Ovary (tissue), 9 donors: Measurements from ENCODE around the gene C9orf43. TPM values are rescaled to one million over a fixed set of nuclear protein-coding genes. Genes with fewer than 3 reads are reported as not detected.

Source experiments
- DNase-seq, 5 donors: peaks; one replicate each; pipeline ENCODE4 v3.0.0-alpha.2; 2019 to 2020
- H3K27ac ChIP-seq, 2 donors: fragments of 200-600 bp; one replicate each; pipeline versions ENCODE4 v1.5.1 to v1.8.0; 2019 to 2022
- H3K27me3 ChIP-seq: fragments of 200-600 bp; one replicate; pipeline ENCODE4 v1.8.0; 2022
- H3K36me3 ChIP-seq: fragments of 200-600 bp; sonication (generic); one replicate; pipeline ENCODE4 v1.5.1; 2019
- H3K4me1 ChIP-seq: one replicate; pipeline ENCODE4 v1.8.1; 2013; ENCODE audit warnings: mild to moderate bottlenecking, moderate library complexity; ENCODE audit not compliant: insufficient read depth
- H3K4me3 ChIP-seq: fragments of 200-600 bp; sonication (generic); one replicate; pipeline ENCODE4 v1.5.1; 2017
- H3K9me3 ChIP-seq, 2 donors: fragments of 200-600 bp in 1 of 2; sonication (generic) in 1 of 2; one replicate each; pipeline versions ENCODE4 v1.5.1 to v1.8.1; 2013 to 2019; ENCODE audit warnings: mild to moderate bottlenecking in 1 of 2, moderate library complexity in 1 of 2
- CTCF ChIP-seq, 3 donors: fragments of 450-650 bp in 2 of 3; fragments of 200-600 bp in 1 of 3; IDR thresholded peaks; one replicate each; pipeline versions ENCODE4 v1.5.1 to v1.8.0; 2016 to 2022; ENCODE audit warnings: antibody characterized with exemption in 3 of 3, mild to moderate bottlenecking in 1 of 3
- EP300 ChIP-seq: sonication (generic); formaldehyde crosslinking; IDR thresholded peaks from one replicate; pipeline ENCODE4 v1.6.1; 2017; ENCODE audit warnings: antibody characterized with exemption
- POLR2A ChIP-seq: fragments of 450-650 bp; IDR thresholded peaks from one replicate; pipeline ENCODE4 v1.6.1; 2017; ENCODE audit warnings: antibody characterized with exemption, mild to moderate bottlenecking, moderate library complexity
- WGBS, 3 donors: extraction: QIAGEN DNeasy Blood & Tissue Kit in 1 of 3; methylation state at CpG; one replicate each; pipeline versions ENCODE4 v1.1.5 to v1.1.7; 2013 to 2017; 5-methylcytosine and 5-hydroxymethylcytosine counted together
- intact Hi-C, 4 donors: fragments of 100-400 bp; cut with DNase I; formaldehyde crosslinking; loops; one replicate each; pipeline versions ENCODE4 v1.11.0 to v1.15.1; 2022 to 2023
- polyA plus RNA-seq, 2 donors: library from polyadenylated mRNA; stranded (reverse); fragments of 200-250 nt in 1 of 2; fragments of 350-450 nt in 1 of 2; fragmentation: Illumina TruSeq in 1 of 2; extraction: RNeasy Lipid Tissue Mini Kit (QIAGEN cat#74804) in 1 of 2; gene quantifications; one replicate each; pipeline ENCODE4 v1.2.3, GENCODE V29; 2013 to 2014
- total RNA-seq, 7 donors: library from RNA; depleted of rRNA in 2 of 7; stranded (reverse); fragments of >200 nt in 2 of 7; fragmentation: NEBNext Ultra II Directional in 3 of 7; extraction: Animal tissue kit (Norgen Biotek cat#: 25700) in 3 of 7; gene quantifications; one replicate each; pipeline versions ENCODE4 v1.1.0 to v1.2.4, GENCODE V29; 2016 to 2023
- donor health status: DM: no; HTN: no; CAD: no; lungs with moderate emphysema.
- donor health status: DM: no; HTN: no; CAD: no.
- donor health status: Bipolar disorder and iron deficiency.
- donor health status: DM: yes; HTN: yes; CAD: no.
- donor health status: DM: no; HTN: no; CAD: no.
- donor health status: DM: yes; HTN: yes; CAD: no.

The C9orf43 gene
- total and polyA plus RNA-seq, 9 donors, result 0.46 to 1.2 (median 0.84) TPM

DNA sequence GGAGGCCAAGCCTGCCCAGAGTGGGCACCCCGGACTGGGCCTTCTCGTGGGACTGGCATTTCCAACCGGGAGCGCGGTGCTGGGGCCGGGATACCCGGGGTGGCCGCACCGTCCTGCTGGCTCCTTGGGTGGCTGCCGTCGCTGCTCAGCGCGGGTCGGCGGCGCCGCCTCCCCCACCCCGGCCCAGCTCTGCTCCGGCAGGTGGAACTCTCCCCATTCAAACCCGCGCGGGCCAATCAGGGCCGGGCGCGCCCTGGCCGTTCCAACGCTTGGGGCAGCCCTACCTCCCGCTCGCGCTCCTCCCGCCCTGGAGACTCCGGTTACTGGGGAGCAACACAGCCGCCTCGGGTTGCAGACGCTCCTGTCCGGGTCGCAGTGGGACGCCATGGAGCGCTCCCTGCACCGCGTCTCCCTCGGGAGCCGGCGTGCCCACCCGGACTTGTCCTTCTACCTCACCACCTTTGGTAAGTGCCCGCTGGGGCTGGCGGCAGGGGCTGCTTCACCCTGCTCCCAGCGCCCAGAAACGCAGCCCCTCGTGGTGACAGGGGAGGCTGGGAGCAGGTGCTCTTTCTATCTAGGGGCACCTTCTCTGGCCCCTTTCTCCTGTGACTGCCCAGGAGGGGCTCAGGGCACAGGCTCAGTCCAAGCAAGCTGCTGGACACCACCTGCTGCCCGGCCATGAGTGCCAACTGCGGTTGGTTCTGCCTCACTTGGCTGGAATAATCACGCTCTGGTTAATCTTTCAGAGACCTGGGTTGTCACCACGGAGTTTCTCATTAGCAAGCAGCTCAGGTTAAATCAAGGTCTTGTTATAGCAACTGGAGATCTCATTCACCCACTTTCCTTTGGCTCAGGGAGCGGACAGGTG, 53.1 kb downstream of the C9orf43 start, which contains the start of gene RGS3:
Gene RGS3, plus strand, starts transcription at position 310 of the 868 bp plus-strand sequence. Its CDS starts 76 bp downstream, at position 386.
- intact Hi-C loops, result no loop called here
- no peak within 1 kb of the TSS for H3K27ac ChIP-seq
- WGBS, 3 donors, result 12 to 16% (median 13%) methylated on average over 41 to 55 of the region's 55 CpGs

DNA sequence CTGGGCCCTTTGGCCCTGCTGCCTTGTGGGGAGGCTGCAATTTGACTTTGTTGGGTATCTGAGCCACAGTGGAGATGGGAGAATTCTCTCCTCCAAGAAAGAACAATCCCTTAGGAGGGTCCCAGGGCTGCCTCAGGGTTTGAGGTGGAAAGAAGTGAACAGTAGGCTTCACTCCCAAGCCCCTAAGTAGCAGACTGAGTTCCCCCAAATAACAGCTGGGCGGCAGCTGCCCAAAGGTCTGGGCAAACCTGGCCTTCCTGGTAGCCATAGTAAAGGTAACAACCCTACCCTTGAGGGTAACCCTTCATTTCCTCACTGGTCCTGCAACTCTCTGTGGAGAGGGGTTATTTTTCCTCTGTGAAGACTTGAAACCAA, 53.7 kb downstream of the C9orf43 start:
- TF ChIP-seq CTCF (IDR thresholded peaks at IDR 0.05), result no peak
- TF ChIP-seq POLR2A, result no peak
- TF ChIP-seq EP300, result no peak
- intact Hi-C loops, result no loop called here
- Histone ChIP-seq H3K9me3 (no peaks in the 10 kb centered on the region), H3K4me3 (no peak overlapping the region), H3K27me3 (no peaks in the 10 kb centered on the region), H3K27ac (no peak overlapping the region), H3K4me1 (peaks cover 2% of the 10 kb centered on the region), H3K36me3 (no peaks in the 10 kb centered on the region)
- 94 to 100% (median 95%) methylated on average over 1 of the region's 1 CpG for WGBS, 3 donors
- DNase-seq, result no peak

More for the DNA sequence above, 53.1 kb downstream of the C9orf43 start, which contains the start of gene RGS3:
- Histone ChIP-seq H3K4me1 (peaks cover 2% of the 10 kb centered on the region), H3K27me3 (no peaks in the 10 kb centered on the region), H3K9me3 (no peaks in the 10 kb centered on the region), H3K36me3 (no peaks in the 10 kb centered on the region), H3K4me3 (peak within 1 kb of the TSS; percentile 31)
- TF ChIP-seq CTCF (IDR thresholded peaks at IDR 0.05) (no peak), POLR2A (no peak), EP300 (no peak)
- DNase-seq, result peak in 2 of 5 donors; percentile 35 to 49

DNA sequence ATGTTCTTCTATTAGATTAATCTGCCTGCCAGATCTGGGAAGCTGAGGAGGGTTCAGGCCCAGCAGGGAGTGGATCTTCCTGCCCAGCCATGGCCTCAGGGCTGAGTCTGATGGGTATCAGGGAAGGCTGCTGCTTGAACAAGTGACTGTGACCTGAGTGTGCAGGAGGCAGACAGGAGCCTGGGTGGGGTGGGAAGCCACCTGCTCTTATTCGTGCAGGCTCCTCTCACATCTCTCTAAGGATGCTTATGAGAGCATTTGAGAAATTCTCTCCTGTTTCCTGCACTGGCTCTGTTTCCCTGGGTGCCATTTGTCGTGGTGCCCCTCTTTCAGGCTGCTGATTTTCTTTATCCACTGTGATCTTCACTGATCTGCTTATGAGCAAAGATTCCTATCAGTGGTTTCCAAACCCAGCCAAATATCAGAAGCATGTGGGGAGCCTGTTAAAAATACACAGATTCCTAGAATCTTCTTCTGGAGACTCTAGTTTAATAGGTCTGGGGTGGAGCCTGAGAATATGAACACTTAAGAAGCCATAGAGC, 55.1 kb downstream of the C9orf43 start:
- H3K27ac ChIP-seq, result no peak overlapping the region
- H3K9me3 ChIP-seq, result no peaks in the 10 kb centered on the region
- WGBS, 3 donors, result 93 to 97% (median 95%) methylated on average over 2 of the region's 2 CpGs
- intact Hi-C loops, result no loop called here
- no peaks in the 10 kb centered on the region for H3K36me3 ChIP-seq
- DNase-seq, result no peak
- no peaks in the 10 kb centered on the region for H3K27me3 ChIP-seq
- TF ChIP-seq POLR2A (no peak), CTCF (IDR thresholded peaks at IDR 0.05) (no peak), EP300 (no peak)
- peaks cover 2% of the 10 kb centered on the region for H3K4me1 ChIP-seq
- H3K4me3 ChIP-seq, result no peak overlapping the region

GRCh38 chr9:113467183-113467582, 56.6 kb downstream of the C9orf43 start:
- H3K9me3 ChIP-seq, result no peaks in the 10 kb centered on the region
- WGBS, 3 donors, result 96 to 100% (median 96%) methylated on average over 2 of the region's 2 CpGs
- no peak for DNase-seq
- no peaks in the 10 kb centered on the region for H3K36me3 ChIP-seq
- TF ChIP-seq POLR2A (no peak), CTCF (IDR thresholded peaks at IDR 0.05) (no peak), EP300 (no peak)
- H3K4me1 ChIP-seq, result peaks cover 2% of the 10 kb centered on the region
- no peak overlapping the region for H3K27ac ChIP-seq
- H3K27me3 ChIP-seq, result no peaks in the 10 kb centered on the region
- H3K4me3 ChIP-seq, result no peak overlapping the region
- intact Hi-C loops, result no loop called here
